Left cardiac atrium (tissue), 4 donors: Measurements from ENCODE around the gene C14orf180. TPM values are rescaled to one million over a fixed set of nuclear protein-coding genes. Genes with fewer than 3 reads are reported as not detected.
"Not testable (repeated sequence)": the region's sequence is repeated elsewhere in the genome, so short reads cannot be mapped to it uniquely, and the experiment has no call there.

Source experiments
- ATAC-seq, 2 donors: fragments of 200-7000 bp; cut with Tn5 transposase; one replicate each; pipeline ENCODE4 v1.9.1; 2020; ENCODE audit warnings: mild to moderate bottlenecking in 2 of 2, moderate library complexity in 2 of 2
- DNase-seq: peaks from one replicate; pipeline ENCODE4 v3.0.0-alpha.2; 2020
- intact Hi-C, 2 donors: fragments of 100-400 bp; cut with DNase I; formaldehyde crosslinking; loops; one replicate each; pipeline versions ENCODE4 v1.14.1 to v1.15.1; 2022 to 2023
- total RNA-seq, 2 donors: library from RNA; stranded (reverse); fragmentation: NEBNext Ultra II Directional; extraction: Animal tissue kit (Norgen Biotek cat#: 25700); gene quantifications; one replicate each; pipeline ENCODE4 v1.2.1, GENCODE V29; 2021
- donor health status: DM: no; HTN: yes; CAD: no.
- donor health status: DM: no; HTN: yes; CAD: no; lungs with severe emphysema.
- donor health status: DM: yes; HTN: yes; CAD: no.
- donor health status: Dilated cardiomyopathy.

The C14orf180 gene
- total RNA-seq, 2 donors from 2014 or later, result 26.6 to 66.7 TPM

GRCh38 chr14:104634138-104634760, 54.7 kb downstream of the C14orf180 start:
- intact Hi-C loops, result no loop called here
- DNase-seq (no peak), ATAC-seq (no peak)

DNA sequence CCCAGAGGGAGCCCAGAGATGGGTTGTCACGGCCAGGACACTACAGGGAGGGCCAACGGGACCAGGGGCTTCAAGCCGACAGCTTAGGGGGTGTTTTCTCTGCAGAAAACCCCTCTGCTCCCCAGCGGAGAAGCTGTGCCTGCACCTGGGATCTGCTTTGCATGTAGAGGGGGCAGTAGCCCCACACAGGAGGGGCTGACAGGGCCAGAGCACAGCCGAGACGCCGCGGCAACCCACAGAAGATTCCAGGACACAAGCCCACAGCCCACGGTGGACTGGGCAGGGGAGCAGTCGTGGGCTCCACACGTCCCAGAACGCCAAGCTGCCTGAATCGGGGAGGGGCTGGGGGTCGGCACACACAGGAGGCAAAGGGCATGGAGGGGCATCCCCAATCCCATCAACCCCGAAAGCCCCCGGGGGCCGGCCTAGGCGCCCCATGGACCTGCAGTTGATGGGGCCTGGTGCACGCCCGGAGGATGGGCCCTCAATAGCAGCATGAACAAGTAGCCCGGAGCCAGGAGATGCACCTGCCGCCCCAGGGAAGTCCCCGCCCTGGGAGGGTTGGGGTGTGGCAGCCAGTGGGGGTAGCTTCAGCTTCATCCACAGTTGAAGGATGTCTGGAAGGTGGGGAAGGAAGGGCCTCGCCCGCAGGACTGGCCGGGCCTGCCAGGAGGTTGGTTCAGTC, 55.5 kb downstream of the C14orf180 start:
- intact Hi-C loops, result loop anchor here in 1 of 2 donors (5.0 kb wide), 1 partner anchor 58 kb away; the partner anchor contains the start of gene C14orf180
- ATAC-seq (no peak), DNase-seq (no peak)

GRCh38 chr14:104635717-104636116, 56.2 kb downstream of the C14orf180 start:
- no peak for ATAC-seq

GRCh38 chr14:104636131-104636530, 56.6 kb downstream of the C14orf180 start:
- intact Hi-C loops, result loop anchor here in 1 of 2 donors (5.0 kb wide), 1 partner anchor 59 kb away; the partner anchor contains the start of gene C14orf180
- ATAC-seq, result no peak

More at GRCh38 chr14:104635717-104636116, 56.2 kb downstream of the C14orf180 start:
- DNase-seq, result no peak
- intact Hi-C loops, result loop anchor here in 1 of 2 donors (5.0 kb wide), 1 partner anchor 58 kb away; the partner anchor contains the start of gene C14orf180

GRCh38 chr14:104636846-104637545, 57.4 kb downstream of the C14orf180 start:
- DNase-seq, ATAC-seq: not testable (repeated sequence)
- intact Hi-C loops, result loop anchor here in 1 of 2 donors (5.0 kb wide), 1 partner anchor 60 kb away; the partner anchor contains the start of gene C14orf180

More at GRCh38 chr14:104636131-104636530, 56.6 kb downstream of the C14orf180 start:
- DNase-seq, result no peak

DNA sequence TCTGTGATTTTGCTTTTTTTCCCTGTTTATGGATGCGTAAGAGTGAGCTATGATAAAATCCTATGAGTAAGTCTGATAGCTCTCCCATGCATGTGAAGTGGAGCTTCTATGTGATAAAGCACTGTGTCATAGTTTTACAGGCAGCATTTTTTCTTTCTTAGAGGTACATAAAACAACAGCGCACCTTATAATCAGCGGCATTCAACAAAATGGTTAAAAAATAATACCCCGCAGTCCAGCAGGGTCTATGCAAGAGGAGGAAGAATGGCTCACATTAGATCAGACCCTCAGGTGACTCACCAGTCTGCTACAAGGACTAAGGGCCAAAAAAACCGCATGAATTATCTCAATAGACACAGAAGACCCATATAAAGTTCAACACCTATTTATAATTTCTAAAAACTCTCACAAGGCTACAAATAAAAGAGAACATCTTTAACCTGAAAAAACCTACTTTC, 58.0 kb downstream of the C14orf180 start:
- intact Hi-C loops, result loop anchor here in 1 of 2 donors (5.0 kb wide), 1 partner anchor 60 kb away; the partner anchor contains the start of gene C14orf180
- ATAC-seq (no peak), DNase-seq (no peak)

DNA sequence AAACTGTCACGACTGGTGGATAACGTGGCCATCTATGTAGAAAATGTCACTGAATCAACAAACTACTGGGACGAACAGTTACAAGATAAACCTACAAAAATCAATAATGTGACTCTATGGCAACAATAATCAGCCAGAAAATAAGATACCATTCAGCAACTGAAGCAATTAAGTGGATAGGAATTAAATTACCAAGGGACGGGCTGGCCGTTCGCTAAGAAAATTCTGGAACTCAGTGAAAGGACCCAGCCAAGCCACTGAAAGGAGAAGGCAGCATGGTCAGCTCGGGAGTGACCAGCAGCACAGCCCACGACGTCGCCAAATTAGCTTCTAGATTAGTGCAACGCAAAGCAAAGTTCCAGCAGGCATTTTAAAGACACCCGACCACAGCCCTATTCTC, 58.6 kb downstream of the C14orf180 start:
- no peak for ATAC-seq
- no peak for DNase-seq
- intact Hi-C loops, result loop anchor here in 1 of 2 donors (5.0 kb wide), 1 partner anchor 61 kb away; the partner anchor contains the start of gene C14orf180

DNA sequence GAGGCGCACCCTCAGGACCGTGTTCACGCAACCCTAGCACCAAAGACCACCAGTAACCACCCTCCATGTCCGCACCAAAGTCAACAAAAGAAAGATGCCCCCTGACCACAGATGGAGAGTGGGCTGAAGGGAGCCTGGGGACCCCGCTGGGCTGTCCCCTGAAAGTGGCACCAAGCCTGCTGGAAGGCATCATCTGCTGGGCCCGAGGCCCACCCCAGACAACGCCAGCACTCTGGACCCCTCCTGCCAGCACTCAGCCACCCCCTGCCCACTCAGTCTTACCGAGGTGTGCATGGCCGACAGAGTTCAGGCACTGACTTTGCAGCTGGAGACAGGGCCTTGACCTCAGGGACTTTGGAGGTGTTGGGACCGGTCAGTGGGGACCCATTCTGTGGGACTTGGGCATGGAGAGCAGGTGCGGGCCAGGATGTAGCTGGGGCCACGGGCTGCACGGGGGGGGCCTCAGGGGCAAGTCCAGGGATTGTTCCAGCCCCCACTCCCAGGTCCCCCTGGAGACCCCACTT, 59.4 kb downstream of the C14orf180 start:
- intact Hi-C loops, result loop anchor here in 1 of 2 donors (5.0 kb wide), 1 partner anchor 62 kb away; the partner anchor contains the start of gene C14orf180
- ATAC-seq (no peak), DNase-seq (no peak)

DNA sequence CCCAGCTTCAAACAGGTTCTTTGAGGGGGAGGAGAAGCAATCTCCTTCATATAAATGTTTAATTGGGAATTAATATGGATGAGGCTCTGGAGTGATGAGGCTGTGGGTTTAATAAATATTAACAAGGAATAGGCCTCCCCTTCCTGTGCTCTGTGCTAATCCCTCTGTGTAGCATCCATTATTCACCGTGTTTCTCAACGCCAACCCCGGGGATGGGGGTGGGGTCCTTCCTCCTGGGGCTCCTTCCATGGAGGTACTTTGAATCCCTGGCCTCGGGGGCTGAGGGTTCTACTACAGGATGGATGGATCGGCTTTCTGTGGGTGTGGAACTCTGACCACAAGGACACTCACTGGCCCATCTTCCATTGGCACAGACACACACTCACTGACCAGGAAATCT, 59.9 kb downstream of the C14orf180 start:
- ATAC-seq, result no peak
- intact Hi-C loops, result loop anchor here in 1 of 2 donors (5.0 kb wide), 1 partner anchor 62 kb away; the partner anchor contains the start of gene C14orf180

More for the DNA sequence above, 59.9 kb downstream of the C14orf180 start:
- DNase-seq, result no peak

Other genes with a start within 250 kb of the C14orf180 start
- gene TMEM179, start 25.0 kb downstream of the C14orf180 start, total RNA-seq, result 1 to 10 TPM in 1 of 2 donors, under 1 TPM in 1; 0.24 to 1.0 TPM
- gene INF2, start 109.9 kb downstream of the C14orf180 start, total RNA-seq, result 10 to 100 TPM; 44.4 to 44.7 TPM
- 100 to 1,000 TPM in 1 of 2 donors, 10 to 100 TPM in 1; 86.2 to 102 TPM for gene ADSS1, start 144.5 kb downstream of the C14orf180 start, total RNA-seq
- gene SIVA1, start 173.4 kb downstream of the C14orf180 start, total RNA-seq, result 10 to 100 TPM; 67.6 to 68.7 TPM
- 100 to 1,000 TPM; 113 to 127 TPM for gene AKT1, start 216.0 kb downstream of the C14orf180 start, total RNA-seq
- gene ZBTB42, start 221.3 kb downstream of the C14orf180 start, total RNA-seq, result 1 to 10 TPM; 5.2 to 8.1 TPM